HCT116 (cell line): ENCODE measurements around the gene ORC5.

Source experiments
- CEBPB ChIP-seq: IDR thresholded peaks from 2 replicates; pipeline ENCODE4 v1.6.1; 2012; ENCODE audit warnings: low read depth
- POLR2AphosphoS5 ChIP-seq: IDR thresholded peaks from 2 replicates; pipeline ENCODE4 v1.6.1; 2011; ENCODE audit warnings: mild to moderate bottlenecking, low read depth, low read length, moderate library complexity
- YY1 ChIP-seq: IDR thresholded peaks from 2 replicates; pipeline ENCODE4 v1.6.1; 2011; ENCODE audit warnings: low read length, low read depth, moderate library complexity, mild to moderate bottlenecking; ENCODE audit not compliant: insufficient replicate concordance; ENCODE audit errors: extremely low read depth
- TF ChIP-seq, protein P1 (sequence below), 3 experiments: fragments of 200-600 bp in 1 of 3; sonication (generic) in 1 of 3; IDR thresholded peaks in 2 of 3; conservative IDR thresholded peaks in 1 of 3; 2 replicates each; pipeline ENCODE4 v1.5.1; 2012 to 2017; ENCODE audit warnings: low read depth in 2 of 3, low read length in 2 of 3, antibody characterized with exemption in 1 of 3, borderline replicate concordance in 1 of 3, control low read depth in 1 of 3, mild to moderate bottlenecking in 1 of 3, mixed read lengths in 1 of 3, mixed run types in 1 of 3, moderate library complexity in 1 of 3; ENCODE audit not compliant: insufficient read depth in 1 of 3

DNA sequence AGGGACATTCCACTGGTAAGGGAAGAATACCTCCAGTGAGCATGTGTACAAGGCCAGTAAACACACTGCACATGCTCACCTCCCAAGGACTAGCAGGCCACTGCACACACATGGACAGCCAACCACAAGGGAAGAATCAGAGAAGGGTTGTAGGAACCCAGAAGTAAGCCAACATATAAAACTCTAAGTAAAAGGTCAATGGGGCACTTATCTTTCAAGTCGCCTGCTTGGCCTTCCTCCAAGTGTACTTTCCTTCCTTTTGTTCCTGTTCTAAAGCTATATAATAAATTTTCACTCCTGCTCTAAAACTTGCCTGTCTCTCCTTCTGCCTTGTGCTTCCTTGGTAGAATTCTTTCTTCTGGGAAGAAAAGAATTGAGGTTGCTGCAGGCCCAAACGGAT is 33.0 kb downstream of the ORC5 start:
- TF ChIP-seq POLR2AphosphoS5 (no peak), CEBPB (no peak), YY1 (no peak)
- TF ChIP-seq, protein P1, sequence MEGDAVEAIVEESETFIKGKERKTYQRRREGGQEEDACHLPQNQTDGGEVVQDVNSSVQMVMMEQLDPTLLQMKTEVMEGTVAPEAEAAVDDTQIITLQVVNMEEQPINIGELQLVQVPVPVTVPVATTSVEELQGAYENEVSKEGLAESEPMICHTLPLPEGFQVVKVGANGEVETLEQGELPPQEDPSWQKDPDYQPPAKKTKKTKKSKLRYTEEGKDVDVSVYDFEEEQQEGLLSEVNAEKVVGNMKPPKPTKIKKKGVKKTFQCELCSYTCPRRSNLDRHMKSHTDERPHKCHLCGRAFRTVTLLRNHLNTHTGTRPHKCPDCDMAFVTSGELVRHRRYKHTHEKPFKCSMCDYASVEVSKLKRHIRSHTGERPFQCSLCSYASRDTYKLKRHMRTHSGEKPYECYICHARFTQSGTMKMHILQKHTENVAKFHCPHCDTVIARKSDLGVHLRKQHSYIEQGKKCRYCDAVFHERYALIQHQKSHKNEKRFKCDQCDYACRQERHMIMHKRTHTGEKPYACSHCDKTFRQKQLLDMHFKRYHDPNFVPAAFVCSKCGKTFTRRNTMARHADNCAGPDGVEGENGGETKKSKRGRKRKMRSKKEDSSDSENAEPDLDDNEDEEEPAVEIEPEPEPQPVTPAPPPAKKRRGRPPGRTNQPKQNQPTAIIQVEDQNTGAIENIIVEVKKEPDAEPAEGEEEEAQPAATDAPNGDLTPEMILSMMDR (IDR thresholded peaks at IDR 0.05 in 2 of 3, conservative IDR thresholded peaks at IDR 0.05 in 1 of 3; ENCODE audit: borderline replicate concordance in 1 of 3, insufficient read depth in 1 of 3, low read depth in 2 of 3, low read length in 2 of 3) = no peak
